Epithelial cell of esophagus (primary cell): Measurements from ENCODE around the gene MORN1.

ENCODE experiments used
- DNase-seq: peaks from one replicate; pipeline ENCODE4 v3.0.0; 2010; ENCODE audit warnings: low read depth
- H3K4me3 ChIP-seq: 2 replicates; pipeline ENCODE4 v1.5.1; 2011; ENCODE audit warnings: mild to moderate bottlenecking, low read length, control low read depth
- CTCF ChIP-seq: IDR thresholded peaks from 2 replicates; pipeline ENCODE4 v1.5.1; 2011; ENCODE audit warnings: low read depth, mild to moderate bottlenecking, low read length, control low read depth, inconsistent platforms; ENCODE audit not compliant: insufficient read depth; ENCODE audit errors: missing control alignments

MORN1 gene

GRCh38 chr1:2358072-2358471 is 33.3 kb downstream of the MORN1 start:
- DNase-seq, result no peak
- no peak overlapping the region for H3K4me3 ChIP-seq
- TF ChIP-seq CTCF, result no peak

GRCh38 chr1:2356911-2357845 is 34.2 kb downstream of the MORN1 start:
- no peak for DNase-seq
- H3K4me3 ChIP-seq, result no peak overlapping the region
- no peak for TF ChIP-seq CTCF

GRCh38 chr1:2356401-2356800 is 35.0 kb downstream of the MORN1 start:
- TF ChIP-seq CTCF, result no peak
- DNase-seq, result no peak
- no peak overlapping the region for H3K4me3 ChIP-seq

GRCh38 chr1:2355373-2356261 is 35.7 kb downstream of the MORN1 start:
- TF ChIP-seq CTCF, result no peak
- DNase-seq, result no peak
- H3K4me3 ChIP-seq, result no peak overlapping the region

GRCh38 chr1:2354511-2355372 is 36.6 kb downstream of the MORN1 start:
- no peak for TF ChIP-seq CTCF
- H3K4me3 ChIP-seq, result no peak overlapping the region
- no peak for DNase-seq

- DNase-seq, result no peak
- no peak for TF ChIP-seq CTCF
- no peak overlapping the region for H3K4me3 ChIP-seq
These were observed 37.6 kb downstream of the MORN1 start for GRCh38 chr1:2353551-2354438.
